IPS-NIHi7 (cell line): ENCODE data around the gene ACAP3.

Source experiments
- DNase-seq: peaks from one replicate; pipeline ENCODE4 v3.0.0; 2012; ENCODE audit warnings: mixed read lengths; ENCODE audit errors: extremely low spot score

ACAP3 gene

DNA sequence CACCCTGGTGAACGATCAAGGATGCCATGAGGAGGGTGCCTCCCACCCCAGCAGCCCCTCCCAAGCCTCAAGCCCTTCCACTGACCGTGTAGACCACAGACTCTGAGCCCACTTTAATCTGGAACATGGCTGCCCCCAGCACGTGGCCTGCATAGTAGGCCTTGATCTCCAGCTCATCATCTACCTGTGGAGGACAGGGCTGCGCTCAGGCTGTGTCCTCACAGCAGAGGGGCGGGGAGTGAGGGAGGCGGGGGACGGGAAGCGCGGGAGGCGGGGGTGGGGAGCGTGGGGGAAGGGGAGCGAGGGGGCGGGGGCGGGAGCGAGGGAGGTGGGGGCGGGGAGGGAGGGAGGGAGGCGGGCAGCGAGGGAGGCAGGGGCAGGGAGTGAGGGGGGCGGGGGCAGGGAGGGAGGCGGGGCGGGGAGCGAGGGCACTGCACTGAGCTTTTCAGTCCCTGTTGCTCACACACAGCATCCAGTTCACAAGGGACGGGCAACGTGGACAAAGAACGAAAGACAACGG lies 7.8 kb upstream of the ACAP3 start:
- DNase-seq: peak; percentile 72

DNA sequence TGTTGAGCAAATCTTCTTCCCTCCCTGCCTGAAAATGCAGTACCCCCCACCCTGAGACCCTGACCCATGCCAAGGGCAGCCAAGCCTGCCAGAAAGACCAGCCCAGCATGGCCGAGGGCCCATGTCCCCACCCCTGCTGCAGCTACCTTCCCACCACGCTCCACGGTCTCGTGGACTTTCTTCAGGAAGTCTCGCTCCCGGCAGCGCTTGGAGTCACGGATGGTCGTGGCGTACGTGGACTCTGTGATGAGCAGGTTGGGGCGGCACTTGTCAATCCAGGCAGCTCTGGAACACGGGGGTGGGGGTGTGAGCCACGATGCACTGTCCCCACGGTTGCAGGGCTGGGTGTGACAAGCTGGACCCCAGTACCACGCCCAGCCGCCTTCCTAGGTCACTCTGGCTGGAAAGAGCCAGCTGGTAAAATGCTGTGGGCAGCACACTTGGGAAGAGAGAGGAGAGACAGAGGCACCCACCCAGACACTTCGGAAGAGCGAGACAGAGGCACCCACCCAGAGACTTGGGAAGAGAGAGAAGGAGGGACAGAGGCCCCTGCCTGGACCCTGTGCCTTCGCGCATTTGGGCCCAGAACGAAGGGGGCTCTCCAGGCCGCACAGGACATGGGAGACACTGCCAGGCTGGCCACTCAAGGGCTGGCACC lies 7.1 kb upstream of the ACAP3 start:
- no peak for DNase-seq

DNA sequence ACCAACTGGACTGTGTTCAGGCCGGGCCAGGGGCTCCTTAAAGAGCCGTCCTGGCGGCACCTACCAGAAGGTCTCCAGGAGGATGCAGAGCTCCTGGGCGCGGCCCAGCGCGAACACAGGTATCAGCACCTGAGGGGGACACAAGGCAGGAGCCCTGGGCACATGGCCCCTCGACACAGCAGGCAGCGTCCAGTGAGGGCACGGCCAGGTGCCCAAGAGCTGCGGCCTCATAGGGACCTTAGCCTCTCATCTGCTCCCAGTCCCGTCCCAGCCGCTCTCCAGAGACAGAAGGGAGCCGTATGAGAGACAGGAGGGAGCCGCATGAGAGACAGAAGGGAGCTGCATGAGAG lies 6.5 kb upstream of the ACAP3 start:
- no peak for DNase-seq

DNA sequence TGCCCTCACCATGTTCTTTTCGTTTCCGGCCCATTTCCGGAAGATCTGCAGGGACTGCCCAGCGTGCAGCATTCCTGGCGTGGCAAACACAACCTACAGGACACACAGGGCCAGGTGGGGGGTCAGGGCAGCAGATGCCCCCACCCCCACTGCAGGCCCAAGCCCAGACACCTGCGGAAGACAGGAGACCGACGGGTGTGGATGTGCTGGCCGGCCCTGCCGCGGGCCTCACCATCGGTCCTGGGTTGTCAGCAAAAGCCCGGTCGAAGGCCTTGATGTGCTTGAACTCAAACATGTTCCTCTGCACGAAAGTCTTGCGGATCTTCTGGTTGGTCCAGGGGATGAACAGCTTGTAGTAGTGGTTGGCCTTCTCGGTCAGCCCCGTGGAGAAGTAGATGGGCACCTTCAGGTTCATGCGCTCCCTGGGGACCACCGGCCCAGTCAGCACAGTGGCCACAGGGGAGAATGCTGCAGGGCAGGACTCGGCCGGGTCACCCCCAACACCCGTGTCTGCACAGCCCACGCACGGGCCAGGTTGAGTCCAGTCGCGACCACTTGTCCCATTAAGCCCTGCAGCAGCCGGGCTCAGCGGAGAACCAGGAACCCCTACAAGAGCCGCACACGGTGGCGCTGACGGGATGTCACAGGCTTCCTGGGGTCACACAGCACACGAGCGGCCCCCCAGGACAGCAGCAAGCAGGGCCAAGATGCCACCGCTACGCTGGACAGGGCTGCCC lies 5.9 kb upstream of the ACAP3 start:
- no peak for DNase-seq

DNA sequence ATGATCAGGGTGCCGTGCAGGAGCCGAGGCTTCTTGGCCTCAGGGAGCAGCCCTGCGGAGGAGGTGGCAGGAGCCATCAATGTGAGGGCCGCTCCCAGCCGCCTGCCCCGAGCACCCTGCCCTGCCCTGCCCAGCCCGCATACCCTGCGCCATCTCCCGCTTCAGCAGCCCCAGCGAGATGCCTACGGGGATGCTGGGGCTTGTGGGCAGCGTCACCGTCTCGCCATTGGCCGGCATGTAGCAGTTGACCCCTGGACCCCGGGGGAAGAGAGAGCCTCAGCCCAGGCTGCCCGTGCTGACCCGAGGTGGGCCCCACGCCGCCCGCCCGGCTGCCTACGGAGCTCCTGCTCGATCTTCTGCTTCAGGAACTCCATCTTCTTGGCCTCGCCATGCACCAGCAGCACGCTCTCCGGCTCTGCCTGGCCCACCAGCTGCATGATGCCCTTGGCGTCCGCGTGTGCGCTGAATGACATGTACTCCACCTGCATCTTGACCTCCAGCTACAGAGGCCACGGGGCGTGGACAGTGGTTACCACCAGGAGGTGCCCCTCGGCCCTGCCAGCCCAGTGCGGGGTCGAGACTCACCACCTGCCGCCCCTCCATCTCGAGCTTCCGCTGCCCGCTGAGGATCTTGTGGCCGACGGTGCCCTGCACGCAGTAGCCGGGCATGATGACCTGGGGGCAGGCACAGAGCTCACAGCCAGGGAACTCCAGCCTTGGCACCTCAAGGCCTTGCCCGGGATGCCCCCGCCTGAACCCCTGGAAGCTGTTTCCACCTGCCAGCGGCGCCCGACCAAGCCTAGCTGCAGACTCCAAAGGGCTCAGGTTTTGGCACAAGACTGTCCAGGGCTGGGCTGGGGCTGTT lies 5.0 kb upstream of the ACAP3 start:
- no peak for DNase-seq

DNA sequence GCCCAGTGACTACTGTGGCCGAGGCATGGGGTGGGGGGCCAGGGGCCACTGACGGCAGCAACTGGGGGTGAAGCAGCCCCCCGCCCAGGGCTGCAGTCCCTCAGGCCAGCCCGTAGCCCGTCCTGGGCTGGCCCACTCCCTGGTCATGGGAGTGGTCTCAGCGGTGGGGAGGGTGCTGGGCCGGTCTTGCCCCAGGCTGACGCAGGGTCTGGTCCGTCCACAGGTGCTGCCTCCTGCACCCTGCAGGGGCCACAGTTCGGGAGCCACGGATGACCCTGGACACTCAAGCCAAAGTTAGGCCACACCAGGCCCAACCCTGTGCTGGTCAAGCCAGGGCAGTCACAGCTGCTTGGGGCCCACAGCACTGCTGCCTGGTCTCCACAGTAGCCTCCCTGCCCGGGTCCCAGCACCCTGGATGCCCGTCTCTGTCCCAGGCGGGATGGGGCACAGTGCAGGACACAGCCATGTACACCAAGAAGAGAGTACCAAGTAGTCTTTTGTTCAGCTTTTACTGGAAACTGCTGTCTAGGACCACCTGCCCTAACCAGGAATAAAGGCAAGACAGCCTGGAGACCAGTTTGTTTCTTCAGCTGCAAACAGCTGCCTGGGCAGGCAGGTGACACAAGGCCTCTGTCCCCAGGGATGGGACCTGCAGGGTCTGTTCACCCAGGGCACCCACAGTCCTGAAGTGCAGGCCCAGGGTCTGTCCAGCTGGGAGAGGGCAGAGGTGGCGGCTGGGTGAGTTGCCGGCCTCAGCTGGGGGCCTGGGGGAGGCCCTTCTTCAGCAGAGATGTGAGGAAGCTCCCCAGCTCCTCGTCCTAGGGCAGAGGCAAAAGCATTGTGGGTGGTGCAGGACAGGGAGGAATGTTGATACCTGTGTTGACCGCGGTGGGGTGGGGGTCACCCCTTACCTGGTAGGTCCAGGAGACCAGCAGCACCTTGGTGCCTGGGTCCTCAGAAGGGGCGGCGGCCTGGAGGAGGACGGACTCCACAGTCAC lies 3.7 kb upstream of the ACAP3 start:
- no peak for DNase-seq

DNA sequence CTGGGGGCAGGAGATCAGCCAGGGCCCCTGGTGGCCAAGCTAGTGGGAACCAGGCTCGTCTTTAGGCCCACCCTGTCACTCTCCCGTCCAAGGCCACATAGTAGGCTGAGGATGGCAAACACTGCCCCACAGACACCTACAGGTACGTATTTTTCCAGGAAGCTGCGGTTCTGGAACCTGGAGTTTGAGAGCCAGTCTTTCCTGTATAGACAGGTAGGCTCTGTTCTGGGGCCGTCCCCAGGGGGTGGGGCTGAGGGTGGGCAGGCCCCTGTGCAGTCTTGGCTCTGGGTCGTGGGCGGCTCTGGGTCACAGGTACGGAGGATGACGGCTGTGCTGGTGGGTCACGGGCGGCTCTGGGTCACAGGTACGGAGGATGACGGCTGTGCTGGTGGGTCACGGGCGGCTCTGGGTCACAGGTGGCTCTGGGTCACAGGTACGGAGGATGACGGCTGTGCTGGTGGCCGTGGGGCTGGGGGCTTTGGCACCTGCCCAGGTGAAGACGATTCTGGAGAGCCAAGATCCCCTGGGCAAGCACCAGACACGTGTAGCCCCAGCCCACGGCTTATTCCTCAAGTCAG lies 2.8 kb upstream of the ACAP3 start:
- DNase-seq: no peak

DNA sequence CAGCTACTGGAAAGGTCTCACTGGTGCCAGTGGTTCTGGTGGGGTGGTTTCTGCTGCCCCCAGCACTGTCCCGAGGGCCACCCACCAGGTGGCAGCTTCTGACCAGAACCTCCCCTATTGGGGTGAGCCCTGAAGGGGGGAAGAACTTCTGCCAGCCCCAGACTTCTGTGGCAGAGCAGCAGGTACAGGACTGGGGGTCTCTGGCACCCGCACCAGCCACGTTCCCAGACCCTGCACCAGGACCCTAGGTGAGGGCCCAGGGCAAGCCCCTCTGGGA lies 2.3 kb upstream of the ACAP3 start:
- no peak for DNase-seq

DNA sequence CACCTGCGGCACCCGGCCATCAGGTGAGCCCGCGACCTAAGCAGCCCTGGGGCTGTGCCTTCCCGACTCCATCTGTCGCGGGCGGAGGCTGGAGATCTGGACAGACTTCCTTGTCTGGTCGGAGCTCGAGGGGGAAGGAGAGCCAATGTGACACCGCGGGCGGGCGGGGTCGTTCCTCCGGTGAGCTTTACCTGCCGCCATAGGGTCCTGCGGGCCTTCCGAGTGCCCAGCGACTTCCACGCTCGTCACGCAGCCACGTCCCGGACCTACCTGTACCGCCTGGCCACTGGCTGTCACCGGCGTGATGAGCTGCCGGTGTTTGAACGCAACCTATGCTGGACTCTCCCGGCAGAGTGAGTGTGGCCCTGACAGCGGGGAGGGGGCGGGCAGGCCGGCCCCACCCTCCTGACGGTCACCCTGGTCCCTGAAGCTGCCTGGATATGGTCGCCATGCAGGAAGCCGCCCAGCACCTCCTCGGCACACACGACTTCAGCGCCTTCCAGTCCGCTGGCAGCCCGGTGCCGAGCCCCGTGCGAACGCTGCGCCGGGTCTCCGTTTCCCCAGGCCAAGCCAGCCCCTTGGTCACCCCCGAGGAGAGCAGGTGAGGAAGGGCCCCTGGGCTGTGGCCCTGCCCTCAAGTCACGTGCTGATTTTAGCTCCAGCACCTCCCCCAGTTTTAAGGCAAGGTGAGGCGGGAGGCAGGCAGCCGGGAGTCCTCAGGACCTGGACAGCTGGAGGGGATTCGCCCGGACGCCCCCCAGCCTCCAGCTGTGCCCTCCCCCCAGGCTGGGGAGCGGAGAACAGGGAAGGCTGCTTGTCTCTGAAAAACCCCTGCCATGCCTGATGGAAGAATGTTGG lies 1.8 kb upstream of the ACAP3 start:
- no peak for DNase-seq

DNA sequence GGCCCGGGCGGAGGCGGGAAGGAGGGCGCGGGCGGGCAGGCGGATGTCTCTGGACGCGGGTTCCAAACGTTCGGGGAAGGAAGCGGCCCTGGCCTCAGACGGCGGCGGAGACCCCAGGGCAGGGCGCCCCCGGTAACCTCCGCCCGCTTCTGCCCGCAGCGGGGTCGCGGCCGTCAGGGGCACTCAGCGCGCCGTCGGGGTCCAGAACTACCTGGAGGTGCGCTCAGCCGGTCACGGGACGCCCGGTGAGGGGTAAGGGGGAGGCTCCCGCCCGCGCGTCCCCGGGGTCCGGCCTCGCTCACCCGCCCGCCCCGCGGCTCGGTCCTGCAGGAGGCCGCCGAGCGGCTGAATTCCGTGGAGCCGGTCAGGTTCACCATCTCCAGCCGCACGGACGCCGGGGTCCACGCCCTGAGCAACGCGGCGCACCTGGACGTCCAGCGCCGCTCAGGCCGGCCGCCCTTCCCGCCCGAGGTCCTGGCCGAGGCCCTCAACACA lies 1.1 kb upstream of the ACAP3 start:
- no peak for DNase-seq

DNA sequence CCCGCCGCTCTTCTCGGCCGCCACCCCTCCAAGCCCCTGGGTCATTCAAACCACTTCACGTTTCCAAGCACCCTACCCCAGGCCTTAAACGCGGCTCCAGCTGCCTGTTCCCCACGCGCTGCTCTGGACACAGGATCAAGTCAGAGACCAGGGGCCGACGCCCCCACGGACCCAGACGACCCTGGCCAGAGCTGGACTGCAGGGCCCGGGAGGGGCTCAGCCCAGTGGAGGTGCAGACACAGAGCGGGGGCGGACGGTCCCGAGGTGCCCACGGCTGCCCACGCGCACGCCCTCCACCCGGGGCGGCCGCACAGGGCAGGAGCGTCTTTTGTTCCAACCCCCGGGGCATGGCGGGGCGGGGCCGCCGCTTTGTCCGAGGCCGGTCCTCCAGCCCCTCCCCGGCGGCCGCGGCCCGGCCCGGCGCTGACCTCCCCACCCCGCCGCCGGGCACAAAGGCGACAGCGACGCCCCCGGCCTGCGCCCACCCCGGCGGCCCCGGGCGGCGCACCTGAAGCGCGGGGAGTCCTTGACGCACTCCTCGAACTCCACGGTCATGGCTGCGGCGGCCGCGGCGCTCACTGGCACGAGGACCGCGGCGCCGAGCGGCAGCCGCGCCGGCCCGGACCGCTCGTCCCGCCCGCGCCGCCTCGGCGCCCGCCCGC lies 338 bp downstream of the ACAP3 start:
- DNase-seq: no peak

DNA sequence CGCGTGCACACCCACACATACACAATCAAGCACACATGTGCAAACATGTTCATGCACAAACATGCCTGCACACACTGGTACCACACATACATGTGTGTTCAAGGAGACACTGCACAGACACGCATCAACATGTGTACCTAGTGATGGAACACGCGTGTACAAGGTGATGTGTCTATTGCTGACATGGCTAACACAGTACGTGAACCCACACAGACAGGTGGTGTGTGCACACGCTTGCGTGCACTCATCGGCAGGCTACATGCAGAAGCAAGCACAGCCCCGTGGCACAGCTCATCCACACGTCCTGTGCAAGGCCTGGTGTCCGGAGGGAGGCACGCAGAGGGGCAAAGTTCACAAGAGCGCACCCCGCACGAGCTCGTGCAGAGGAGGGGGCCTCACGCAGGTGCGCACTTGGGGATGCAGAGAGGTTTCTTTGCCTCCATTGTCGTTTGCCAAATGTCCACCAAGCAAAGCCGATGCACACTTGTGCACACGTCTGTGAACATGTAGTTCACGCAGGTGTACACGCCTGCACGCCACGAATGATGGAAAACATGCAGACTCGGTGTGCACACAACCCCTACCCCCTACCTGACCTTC lies 969 bp downstream of the ACAP3 start:
- DNase-seq: no peak

DNA sequence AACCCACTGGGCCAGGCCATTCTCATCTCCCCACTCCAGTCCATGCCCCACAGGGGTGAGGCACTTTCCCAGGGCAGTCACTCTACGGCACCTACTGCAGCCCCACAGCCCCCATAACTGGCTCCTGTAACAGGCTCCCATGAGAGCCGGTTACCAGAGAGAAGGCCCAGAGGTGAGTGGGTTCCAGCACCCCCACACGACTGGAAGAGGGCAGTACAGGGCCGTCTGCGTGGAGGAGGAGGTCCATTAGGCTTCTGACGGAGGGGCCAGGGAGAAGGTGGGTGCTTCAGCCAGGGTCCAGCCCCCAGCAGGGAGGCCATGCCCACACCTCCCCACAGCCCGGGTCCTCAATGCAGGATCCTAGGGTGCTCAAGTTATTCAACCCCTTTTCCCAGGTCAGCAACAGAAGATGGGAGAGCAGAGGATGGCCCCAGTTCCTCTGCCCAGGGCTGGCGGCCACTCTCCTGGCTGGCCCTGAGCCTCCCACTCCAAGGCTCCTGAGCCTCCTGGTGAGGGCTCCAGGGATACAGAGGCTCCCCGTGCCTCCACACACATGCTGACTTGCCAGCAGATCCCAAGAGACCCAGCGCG lies 1.6 kb downstream of the ACAP3 start:
- no peak for DNase-seq

DNA sequence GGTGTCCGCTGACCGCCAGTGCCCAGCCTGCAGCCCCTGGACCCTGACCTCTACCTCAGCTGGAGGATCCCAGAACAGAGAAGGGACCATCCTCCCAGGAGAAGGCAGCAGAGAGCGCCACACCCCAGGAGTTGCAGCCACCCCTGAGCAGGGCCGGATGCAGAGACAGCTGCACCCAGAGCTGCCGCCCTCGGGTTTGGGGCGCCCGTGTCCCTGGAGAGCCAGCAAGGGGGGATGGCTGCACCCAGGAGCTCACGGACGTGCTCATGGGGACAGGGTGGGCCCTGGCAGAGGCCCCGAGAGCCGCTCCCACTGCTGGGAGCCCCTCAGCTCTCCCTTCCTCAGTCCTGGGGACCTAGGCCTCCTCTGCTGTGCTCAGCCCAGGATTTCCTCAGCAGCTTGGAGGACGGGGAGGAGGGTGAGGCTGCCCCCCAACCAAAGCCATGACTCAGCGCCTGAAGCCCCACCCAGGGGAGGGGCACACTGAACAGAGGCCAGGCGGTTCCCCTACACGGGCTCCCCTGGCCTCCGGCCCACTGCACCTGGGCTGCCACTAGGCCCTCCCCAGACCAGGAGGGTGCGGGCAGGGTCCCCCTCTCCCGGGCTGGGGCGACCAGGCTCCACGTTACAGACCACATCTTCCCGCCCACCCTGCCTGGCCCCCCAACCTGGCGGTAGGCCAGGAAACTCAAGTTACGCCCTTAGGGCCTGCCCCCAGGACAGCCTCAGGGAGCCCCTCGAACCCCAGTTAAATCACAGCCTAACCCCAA lies 2.2 kb downstream of the ACAP3 start:
- DNase-seq: no peak

DNA sequence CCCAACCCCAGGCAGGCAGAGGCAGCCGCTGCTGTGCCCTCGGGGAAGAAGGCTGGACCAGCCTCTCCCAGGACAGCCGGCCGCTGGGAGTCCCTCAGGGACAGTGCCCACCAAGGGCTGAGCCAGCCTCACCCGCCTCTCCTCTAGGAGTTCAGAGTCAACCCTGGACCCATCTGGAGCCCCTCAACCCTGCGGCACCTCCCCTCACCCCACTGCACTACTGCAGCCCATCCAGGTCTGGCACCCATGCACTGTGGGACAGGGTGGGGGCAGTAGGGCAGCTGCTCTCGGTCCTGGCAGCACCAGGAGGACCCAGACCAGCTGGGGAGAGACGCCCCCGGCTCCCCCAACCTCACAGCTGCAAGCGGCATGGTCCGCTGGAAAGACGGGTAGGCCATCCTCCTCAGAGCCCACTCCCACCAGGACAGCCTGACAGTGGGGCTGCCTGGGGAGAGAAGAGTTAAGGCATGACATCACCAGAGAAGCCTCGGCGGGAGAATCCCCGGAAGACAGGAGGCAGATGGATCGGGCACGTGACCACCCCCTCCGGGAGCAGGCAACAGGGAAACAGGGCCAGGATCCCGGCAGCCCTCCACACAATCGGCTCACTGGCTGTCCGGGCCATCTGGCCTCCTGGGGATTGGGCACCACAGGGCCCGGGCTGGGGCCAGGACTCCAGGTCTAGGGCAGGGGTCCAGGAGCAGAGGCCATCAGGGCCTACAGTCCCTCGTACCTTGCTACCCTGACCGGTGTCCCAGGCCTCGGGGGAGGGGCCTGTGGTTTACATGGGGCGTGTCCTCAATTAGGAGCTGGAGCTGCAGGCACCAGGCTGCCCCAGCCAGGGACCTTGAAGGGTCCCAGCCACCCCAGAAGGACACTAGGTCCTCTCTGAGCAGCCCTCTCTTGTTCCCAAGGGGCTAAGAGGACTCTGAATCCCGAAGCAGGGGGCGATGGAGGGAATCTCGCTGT lies 3.1 kb downstream of the ACAP3 start:
- DNase-seq: peak; percentile 72

DNA sequence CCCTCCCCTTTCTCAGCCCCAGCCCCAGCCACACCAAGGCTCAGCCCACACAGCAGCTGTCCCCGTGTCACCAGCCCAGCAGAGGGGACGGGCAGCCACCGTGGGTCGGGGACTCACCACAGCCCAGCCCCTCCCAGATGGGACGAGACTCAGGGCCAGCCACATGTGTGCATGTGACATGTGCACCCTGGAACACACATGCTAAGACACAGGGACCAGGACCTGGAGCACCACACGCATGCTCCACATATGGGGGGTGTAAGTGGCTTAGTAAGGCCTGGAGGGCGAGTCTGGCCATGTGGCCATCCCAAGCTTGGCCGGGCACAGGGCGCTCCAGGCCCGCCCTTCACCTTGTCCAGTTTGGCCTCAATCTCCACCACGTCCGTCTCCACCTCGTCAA lies 4.0 kb downstream of the ACAP3 start:
- no peak for DNase-seq
